Tibial nerve (tissue), 4 donors: Measurements from ENCODE around the gene FDX1.

Experiments
- EP300 ChIP-seq, 2 donors: sonication (generic); formaldehyde crosslinking; IDR thresholded peaks; one replicate each; pipeline ENCODE4 v1.6.1; 2017; ENCODE audit warnings: antibody characterized with exemption in 2 of 2, mild to moderate bottlenecking in 1 of 2
- POLR2A ChIP-seq, 2 donors: fragments of 450-650 bp; IDR thresholded peaks; one replicate each; pipeline ENCODE4 v1.6.1; 2017; ENCODE audit warnings: antibody characterized with exemption in 2 of 2, mild to moderate bottlenecking in 2 of 2, moderate library complexity in 2 of 2
- TF ChIP-seq, protein P1 (sequence below), 5 experiments: fragments of 200-600 bp in 3 of 5; fragments of 450-650 bp in 2 of 5; sonication (generic) in 3 of 5; IDR thresholded peaks; one replicate each; pipeline ENCODE4 v1.5.1; 2016 to 2019; ENCODE audit warnings: antibody characterized with exemption in 5 of 5, mild to moderate bottlenecking in 3 of 5, moderate library complexity in 2 of 5

GRCh38 chr11:110434952-110435779, 5.4 kb downstream of the FDX1 start:
- no peak for TF ChIP-seq EP300 (IDR thresholded peaks at IDR 0.05)
- TF ChIP-seq, protein P1, sequence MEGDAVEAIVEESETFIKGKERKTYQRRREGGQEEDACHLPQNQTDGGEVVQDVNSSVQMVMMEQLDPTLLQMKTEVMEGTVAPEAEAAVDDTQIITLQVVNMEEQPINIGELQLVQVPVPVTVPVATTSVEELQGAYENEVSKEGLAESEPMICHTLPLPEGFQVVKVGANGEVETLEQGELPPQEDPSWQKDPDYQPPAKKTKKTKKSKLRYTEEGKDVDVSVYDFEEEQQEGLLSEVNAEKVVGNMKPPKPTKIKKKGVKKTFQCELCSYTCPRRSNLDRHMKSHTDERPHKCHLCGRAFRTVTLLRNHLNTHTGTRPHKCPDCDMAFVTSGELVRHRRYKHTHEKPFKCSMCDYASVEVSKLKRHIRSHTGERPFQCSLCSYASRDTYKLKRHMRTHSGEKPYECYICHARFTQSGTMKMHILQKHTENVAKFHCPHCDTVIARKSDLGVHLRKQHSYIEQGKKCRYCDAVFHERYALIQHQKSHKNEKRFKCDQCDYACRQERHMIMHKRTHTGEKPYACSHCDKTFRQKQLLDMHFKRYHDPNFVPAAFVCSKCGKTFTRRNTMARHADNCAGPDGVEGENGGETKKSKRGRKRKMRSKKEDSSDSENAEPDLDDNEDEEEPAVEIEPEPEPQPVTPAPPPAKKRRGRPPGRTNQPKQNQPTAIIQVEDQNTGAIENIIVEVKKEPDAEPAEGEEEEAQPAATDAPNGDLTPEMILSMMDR (IDR thresholded peaks at IDR 0.05) = peak in 1 of 5 experiments; percentile 2
- no peak for TF ChIP-seq POLR2A (IDR thresholded peaks at IDR 0.05)
